Activated naive CD8-positive, alpha-beta T cell treated with anti-CD3 and anti-CD28 coated beads, Interleukin-2, amount 50 U/mL, for 16 hours (primary cell): ENCODE results near the gene PASK.

Source experiments
- DNase-seq: peaks from one replicate; pipeline ENCODE4 v3.0.0-alpha.2; 2020; ENCODE audit warnings: low read depth, low spot score

PASK gene

DNA sequence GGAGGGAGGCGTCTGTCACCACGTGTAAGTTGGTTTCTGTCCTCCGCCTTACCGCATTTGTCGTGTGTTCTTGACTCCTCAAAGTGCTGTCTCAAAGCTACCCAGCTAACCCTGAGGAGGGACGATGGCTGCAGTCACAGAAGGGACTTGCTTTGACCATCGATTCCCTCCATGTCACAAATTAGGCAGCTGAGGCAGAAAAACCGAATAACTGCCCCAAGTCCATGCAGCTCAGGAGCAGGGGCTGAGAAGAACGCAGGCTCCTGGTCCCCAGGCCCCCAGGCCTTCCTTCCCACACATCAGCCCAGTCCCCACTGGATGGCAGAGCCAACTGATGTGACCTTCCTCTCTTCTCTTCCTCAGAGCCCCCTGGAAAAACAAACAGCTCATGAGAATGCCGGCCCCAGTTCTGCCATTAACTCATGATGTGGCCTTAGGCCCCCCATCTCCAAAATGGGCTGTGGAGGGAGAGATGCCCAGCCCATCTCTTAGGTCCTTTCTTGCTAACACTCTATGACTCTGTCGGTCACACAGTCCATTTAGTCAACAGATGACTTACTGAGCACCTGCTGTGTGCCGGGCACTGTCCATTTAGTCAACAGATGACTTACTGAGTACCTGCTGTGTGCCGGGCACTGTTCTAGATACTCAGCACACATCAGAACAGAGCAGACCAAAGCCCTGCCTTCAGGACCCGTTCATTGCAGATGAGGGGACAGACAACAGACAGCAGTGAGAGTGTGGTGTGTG, 66.8 kb downstream of the PASK start:
- no peak for DNase-seq

DNA sequence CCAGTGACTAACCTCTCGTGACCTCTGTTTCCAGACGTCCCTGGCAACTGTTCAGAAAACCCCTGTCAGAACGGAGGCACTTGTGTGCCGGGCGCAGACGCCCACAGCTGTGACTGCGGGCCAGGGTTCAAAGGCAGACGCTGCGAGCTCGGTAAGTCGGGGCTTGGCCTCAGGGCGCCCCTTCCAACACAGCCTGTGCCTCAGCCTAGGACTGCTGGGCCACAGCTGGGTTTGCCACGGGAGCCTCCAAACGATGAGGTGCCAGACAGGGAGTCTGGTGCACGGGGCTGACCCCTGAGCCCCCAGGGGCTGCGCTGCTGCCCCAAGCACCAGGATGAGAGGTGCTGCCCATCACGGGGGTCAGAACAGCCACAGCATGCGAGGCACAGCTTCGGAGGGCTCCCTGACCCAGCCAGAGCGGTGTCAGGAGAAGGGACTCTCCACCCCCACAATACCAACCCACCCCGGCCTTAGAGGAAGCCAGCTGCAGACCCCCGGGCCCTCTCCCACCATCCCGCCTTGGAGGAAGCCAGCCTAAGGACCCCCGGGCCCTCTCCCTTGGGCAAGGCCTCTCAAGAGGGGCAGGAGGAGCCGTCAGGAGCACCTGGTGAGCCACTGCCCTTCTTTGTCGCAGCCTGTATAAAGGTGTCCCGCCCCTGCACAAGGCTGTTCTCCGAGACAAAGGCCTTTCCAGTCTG, 67.5 kb downstream of the PASK start:
- DNase-seq, result no peak

GRCh38 chr2:241081190-241081642, 68.1 kb downstream of the PASK start:
- no peak for DNase-seq

DNA sequence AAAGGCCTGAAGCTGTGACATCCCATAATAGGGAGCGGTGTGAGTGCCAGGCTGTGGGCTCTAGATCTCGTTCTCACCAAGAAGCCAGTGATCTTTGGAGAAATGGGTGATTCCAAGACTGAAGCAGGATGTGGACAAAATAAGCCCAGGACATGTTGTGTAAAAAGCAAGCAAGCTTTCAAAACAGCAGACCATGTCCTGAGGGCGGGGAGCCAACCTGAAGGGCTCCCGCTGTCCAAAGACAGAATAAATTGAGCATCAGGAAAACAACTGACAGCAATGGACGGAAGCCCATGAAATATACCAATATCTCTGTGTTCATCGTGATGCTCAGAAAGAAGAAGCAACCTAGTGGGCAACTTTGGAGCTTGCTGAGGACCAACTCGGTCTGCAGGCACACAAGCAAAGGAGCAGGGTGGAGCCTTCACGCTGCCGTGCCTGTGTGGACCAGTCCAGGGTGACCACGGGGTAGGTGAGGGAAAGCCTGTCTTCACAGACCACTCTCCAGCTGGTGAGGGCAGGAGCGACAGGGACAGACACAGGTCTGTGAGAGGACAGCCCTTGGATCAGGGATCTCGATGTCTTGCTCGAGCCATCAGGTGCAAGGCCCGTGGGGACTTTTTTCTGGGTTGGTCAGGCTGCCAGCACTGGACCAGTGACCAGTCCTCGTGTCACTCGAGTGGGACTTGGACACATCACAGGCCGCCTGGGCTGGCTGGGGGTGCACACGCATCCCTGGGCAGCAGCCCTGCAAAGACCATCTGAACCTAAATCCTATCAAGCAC, 68.7 kb downstream of the PASK start:
- DNase-seq, result no peak

- DNase-seq, result no peak
Observed at GRCh38 chr2:241074901-241075540, 74.3 kb downstream of the PASK start.

- DNase-seq, result no peak
Observed at GRCh38 chr2:241074065-241074818, 75.0 kb downstream of the PASK start.

- no peak for DNase-seq
Observed at GRCh38 chr2:241073166-241074064, 75.9 kb downstream of the PASK start.

GRCh38 chr2:241072553-241073165, 76.6 kb downstream of the PASK start:
- DNase-seq, result no peak

GRCh38 chr2:241072151-241072550, 77.1 kb downstream of the PASK start:
- DNase-seq, result no peak

- DNase-seq, result no peak
Observed at GRCh38 chr2:241071677-241072111, 77.6 kb downstream of the PASK start.

GRCh38 chr2:241070811-241071676, 78.2 kb downstream of the PASK start:
- no peak for DNase-seq

- no peak for DNase-seq
Observed at GRCh38 chr2:241070361-241070760, 78.9 kb downstream of the PASK start.

GRCh38 chr2:241069821-241070281, 79.4 kb downstream of the PASK start:
- no peak for DNase-seq

DNA sequence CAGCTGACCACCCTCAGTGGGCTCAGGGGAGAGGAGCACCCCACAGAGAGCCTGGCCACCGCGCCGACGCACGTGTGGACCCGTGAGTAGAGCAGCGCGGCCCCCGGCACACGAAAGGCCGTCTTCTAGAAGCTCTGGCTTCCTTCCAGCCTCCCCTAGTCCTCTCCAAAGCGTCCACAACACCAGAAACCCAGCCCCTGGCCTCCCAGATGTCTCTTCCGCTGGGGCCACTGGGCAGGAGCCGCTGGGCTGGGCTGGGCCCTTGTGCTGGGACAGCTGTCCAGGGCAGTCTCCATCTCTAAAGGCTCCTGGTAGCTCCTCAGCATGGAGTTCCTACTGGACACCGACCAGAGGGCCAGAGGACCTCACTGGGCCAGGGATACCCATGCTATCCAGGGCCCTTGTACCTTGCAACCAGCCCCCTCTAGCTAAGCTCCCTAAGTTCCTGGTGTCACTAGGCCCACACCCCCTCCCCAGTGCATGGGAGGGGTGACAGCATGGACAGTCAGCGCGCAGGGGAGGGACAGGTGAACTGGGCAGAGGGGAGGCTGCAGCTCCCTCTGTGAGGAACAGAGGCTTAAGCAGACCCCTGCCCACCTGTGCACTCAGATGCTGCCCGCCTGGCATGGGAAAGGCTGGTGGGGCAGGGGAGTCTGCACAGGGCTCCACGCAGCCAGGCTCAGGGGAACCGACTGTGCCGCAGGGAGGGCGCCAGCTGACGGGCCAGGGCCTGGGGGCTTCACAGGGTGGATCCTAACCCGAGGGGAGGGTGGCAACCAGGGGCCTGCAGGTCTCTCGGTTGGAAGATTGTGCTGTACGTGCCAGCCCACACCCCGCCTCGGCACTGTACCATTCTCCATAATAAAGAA, 80.1 kb downstream of the PASK start:
- no peak for DNase-seq

DNA sequence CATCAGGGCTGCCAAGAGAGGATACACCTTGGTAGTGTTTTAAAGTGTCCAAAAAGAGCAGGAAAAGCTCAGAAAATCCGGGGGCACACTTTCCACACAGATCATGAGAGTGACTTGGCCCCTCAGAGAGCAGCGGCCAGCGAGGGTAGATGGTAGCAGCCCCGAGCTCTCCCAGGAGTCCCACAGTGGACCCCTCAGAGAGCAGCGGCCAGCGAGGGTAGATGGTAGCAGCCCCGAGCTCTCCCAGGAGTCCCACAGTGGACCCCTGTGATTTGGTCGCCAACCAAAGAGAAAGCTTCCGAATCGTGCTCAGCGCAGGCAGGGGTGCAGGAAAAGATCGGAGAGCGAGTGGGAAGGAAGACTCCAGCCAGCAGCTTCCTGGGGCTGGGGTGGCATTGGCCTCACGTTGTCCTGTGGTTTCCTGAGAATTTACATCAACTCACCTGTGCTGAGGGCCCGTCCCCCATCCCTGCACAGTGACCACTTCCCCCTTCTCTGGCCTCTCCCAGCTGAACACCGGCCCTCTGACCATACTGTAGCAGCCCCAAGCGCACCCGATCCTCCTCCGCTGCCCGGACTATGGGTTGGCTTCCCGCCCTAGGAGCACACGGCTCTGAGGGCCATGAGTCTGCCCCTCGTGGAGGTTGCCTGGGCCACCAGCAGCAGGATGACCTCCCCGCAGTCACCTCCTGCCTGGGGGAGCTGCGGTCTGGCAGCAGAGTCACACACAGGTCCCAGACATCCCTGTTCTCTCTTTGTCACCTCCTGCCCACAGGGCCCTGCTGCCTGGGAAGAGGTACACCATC, 80.9 kb downstream of the PASK start:
- no peak for DNase-seq

DNA sequence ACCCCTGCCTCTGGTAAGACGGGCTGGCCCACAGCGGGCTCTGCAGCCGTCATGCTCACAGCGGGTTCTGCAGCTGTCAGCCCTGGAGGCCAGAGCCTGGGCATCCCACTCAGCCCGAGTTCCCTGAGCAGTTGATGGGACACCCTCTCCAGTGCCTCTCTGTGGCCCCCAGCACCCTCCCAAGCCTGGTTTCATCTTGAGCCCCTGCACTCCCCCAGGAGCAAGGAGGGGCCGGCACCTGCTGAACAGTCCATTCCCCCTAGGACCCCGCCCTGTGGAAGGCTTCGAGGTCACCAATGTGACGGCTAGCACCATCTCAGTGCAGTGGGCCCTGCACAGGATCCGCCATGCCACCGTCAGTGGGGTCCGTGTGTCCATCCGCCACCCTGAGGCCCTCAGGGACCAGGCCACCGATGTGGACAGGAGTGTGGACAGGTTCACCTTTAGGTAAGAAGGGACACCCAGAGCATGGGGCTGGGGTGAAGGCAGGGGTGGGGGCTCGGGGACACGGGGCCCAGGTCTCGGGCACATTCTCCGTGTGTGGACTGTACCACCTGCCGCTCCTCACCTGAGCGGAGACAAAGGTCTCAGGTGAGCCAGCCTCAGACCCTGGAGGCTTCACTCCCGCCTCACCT, 81.7 kb downstream of the PASK start:
- DNase-seq, result no peak
